GM12892 (cell line): ENCODE measurements around the gene NFE2L3.

Experiments
- POLR2A ChIP-seq: IDR thresholded peaks from 2 replicates; pipeline ENCODE4 v1.6.1; 2011; ENCODE audit warnings: low read depth, low read length, control low read depth
- POLR2AphosphoS5 ChIP-seq: IDR thresholded peaks from 2 replicates; pipeline ENCODE4 v1.6.1; 2011; ENCODE audit warnings: low read depth, low read length, control low read depth
- TAF1 ChIP-seq: IDR thresholded peaks from 2 replicates; pipeline ENCODE4 v1.6.1; 2011; ENCODE audit warnings: low read depth, mild to moderate bottlenecking, control low read depth, low read length, borderline replicate concordance

DNA sequence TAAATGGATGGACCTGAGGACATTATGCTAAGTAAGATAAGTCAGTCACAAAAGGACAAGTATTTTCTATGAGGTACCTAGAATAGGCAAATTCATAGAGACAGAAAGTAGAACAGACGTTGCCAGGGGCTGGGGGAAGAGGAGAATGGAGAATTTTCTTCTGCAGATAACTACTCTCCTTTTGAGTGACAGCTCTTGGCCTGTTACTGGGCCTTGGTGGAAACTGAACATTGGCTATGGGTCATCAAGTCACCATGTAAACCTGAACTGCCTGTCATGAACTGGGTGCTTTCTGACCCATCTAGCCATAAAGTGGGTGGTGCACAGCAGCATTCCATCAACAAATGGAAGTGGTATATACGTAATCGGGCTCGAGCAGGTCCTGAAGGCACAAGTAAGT is 29.3 kb upstream of the NFE2L3 start:
- TF ChIP-seq POLR2AphosphoS5 (no peak), POLR2A (no peak), TAF1 (no peak)
